ENCODE results near the gene TSHZ1. TPM values are rescaled to one million over a fixed set of nuclear protein-coding genes. Genes with fewer than 3 reads are reported as not detected.

The TSHZ1 gene, protein sequence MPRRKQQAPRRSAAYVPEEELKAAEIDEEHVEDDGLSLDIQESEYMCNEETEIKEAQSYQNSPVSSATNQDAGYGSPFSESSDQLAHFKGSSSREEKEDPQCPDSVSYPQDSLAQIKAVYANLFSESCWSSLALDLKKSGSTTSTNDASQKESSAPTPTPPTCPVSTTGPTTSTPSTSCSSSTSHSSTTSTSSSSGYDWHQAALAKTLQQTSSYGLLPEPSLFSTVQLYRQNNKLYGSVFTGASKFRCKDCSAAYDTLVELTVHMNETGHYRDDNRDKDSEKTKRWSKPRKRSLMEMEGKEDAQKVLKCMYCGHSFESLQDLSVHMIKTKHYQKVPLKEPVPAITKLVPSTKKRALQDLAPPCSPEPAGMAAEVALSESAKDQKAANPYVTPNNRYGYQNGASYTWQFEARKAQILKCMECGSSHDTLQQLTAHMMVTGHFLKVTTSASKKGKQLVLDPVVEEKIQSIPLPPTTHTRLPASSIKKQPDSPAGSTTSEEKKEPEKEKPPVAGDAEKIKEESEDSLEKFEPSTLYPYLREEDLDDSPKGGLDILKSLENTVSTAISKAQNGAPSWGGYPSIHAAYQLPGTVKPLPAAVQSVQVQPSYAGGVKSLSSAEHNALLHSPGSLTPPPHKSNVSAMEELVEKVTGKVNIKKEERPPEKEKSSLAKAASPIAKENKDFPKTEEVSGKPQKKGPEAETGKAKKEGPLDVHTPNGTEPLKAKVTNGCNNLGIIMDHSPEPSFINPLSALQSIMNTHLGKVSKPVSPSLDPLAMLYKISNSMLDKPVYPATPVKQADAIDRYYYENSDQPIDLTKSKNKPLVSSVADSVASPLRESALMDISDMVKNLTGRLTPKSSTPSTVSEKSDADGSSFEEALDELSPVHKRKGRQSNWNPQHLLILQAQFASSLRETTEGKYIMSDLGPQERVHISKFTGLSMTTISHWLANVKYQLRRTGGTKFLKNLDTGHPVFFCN (N-terminal part only)
- total RNA-seq (16.4 TPM), polyA plus RNA-seq (1 to 10 TPM; 1.1 to 2.4 (median 1.4) TPM)

- Mint-ChIP-seq H3K4me1 (peaks cover 42 to 71% (median 56%) of the 10 kb centered on the region in 4 donors), H3K36me3 (no peaks in the 10 kb centered on the region), H3K9me3 (peaks cover 0 to 1% (median 0%) of the 10 kb centered on the region in 7 donors), H3K27me3 (peaks cover 23% of the 10 kb centered on the region), H3K4me3 (peak within 1 kb of the TSS; percentile 97 to 99 (median 98)), H3K27ac (peak within 1 kb of the TSS; percentile 93 to 97 (median 96))
- peak within 1 kb of the TSS; percentile 97 for H3K4me3 ChIP-seq (ENCODE audit: low read depth, low read length)
- H3K27me3 ChIP-seq (ENCODE audit: control insufficient read depth, insufficient read depth, low read length), result no peaks in the 10 kb centered on the region
- ATAC-seq (ENCODE audit: low read depth in 2 of 2), result peak; percentile 60 to 64
- peak; percentile 59 to 92 (median 84) for DNase-seq
- no peaks in the 10 kb centered on the region for H3K36me3 ChIP-seq (ENCODE audit: control insufficient read depth, insufficient read depth, low read length)
- H3K4me1 ChIP-seq (ENCODE audit: control insufficient read depth, insufficient read depth, low read length, poor library complexity, severe bottlenecking), result peaks cover 55% of the 10 kb centered on the region
- H3K9me3 ChIP-seq (ENCODE audit: control insufficient read depth in 2 of 2, low read length in 2 of 2), result no peaks in the 10 kb centered on the region
- peak within 1 kb of the TSS; percentile 78 for H3K27ac ChIP-seq (ENCODE audit: insufficient read depth, low read length, poor library complexity, severe bottlenecking)
Measured at GRCh38 chr18:75210274-75211001, at the start of gene TSHZ1. Gene TSHZ1 (plus strand): TSS chr18:75210797. CDS start chr18:75211877, 1,080 bp downstream.

DNA sequence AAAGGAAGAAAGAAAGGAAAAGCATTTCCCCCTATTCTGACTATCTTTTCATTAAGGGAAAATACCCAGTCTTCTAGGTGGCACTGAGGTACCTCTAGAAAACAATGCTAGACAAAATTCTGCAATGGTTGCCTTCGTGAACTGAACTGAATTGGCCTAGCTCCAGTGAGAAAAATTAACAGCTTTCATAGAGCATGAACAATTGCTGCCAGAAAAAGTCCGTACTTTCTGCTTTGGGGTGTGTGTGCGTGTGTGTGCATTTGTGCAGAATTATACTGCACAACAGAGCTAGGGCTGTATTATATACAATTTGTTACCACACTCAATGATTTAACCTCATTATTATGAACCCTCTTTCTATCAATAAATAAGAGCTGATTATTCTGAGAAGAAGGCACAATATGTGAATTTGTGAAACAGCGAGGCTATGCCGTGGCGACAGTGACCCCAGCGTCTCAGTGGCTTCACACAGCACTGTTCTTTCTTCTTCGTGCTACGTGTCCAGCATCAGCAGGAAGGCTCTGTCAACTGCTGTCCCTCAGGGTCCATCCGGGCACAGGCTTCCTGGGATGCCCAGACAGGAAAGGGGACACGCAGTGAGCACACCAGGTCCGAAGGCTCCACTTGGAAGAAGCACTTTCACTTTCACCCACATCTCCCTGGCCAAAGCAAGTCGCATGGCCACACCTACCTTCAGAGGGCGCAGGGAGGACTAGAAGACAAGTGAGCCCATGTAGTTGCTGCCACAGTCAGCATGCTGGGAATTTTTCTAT, 49.2 kb upstream of the TSHZ1 start:
- Histone ChIP-seq H3K27me3 (ENCODE audit: control insufficient read depth, insufficient read depth, low read length) (no peaks in the 10 kb centered on the region), H3K9me3 (ENCODE audit: control insufficient read depth in 2 of 2, low read length in 2 of 2) (no peaks in the 10 kb centered on the region), H3K36me3 (ENCODE audit: control insufficient read depth, insufficient read depth, low read length) (no peaks in the 10 kb centered on the region), H3K4me3 (ENCODE audit: low read depth, low read length) (peak overlapping the region; percentile 73), H3K27ac (ENCODE audit: insufficient read depth, low read length, poor library complexity, severe bottlenecking) (no peak overlapping the region), H3K4me1 (ENCODE audit: control insufficient read depth, insufficient read depth, low read length, poor library complexity, severe bottlenecking) (peaks cover 8% of the 10 kb centered on the region)
- Mint-ChIP-seq H3K27me3 (peaks cover 18% of the 10 kb centered on the region), H3K27ac (peak overlapping the region in 2 of 3 donors; percentile 43 to 89), H3K4me3 (peak overlapping the region; percentile 80 to 86 (median 84)), H3K9me3 (peaks cover 0 to 1% (median 0%) of the 10 kb centered on the region in 7 donors), H3K36me3 (no peaks in the 10 kb centered on the region), H3K4me1 (peaks cover 0 to 13% (median 8%) of the 10 kb centered on the region in 4 donors)
- DNase-seq (peak in 2 of 3 donors; percentile 13 to 27), ATAC-seq (ENCODE audit: low read depth in 2 of 2) (peak in 1 of 2 donors; percentile 51)

- no peak overlapping the region for H3K4me3 ChIP-seq (ENCODE audit: low read depth, low read length)
- H3K27ac ChIP-seq (ENCODE audit: insufficient read depth, low read length, poor library complexity, severe bottlenecking), result no peak overlapping the region
- Mint-ChIP-seq H3K27ac (no peak overlapping the region), H3K9me3 (peaks cover 0 to 1% (median 0%) of the 10 kb centered on the region in 7 donors), H3K27me3 (peaks cover 18% of the 10 kb centered on the region), H3K4me3 (peak overlapping the region in 3 of 4 donors; percentile 21 to 40 (median 39)), H3K36me3 (no peaks in the 10 kb centered on the region), H3K4me1 (peaks cover 0 to 13% (median 8%) of the 10 kb centered on the region in 4 donors)
- DNase-seq (no peak), ATAC-seq (ENCODE audit: low read depth in 2 of 2) (no peak)
- H3K9me3 ChIP-seq (ENCODE audit: control insufficient read depth in 2 of 2, low read length in 2 of 2), result no peaks in the 10 kb centered on the region
- H3K27me3 ChIP-seq (ENCODE audit: control insufficient read depth, insufficient read depth, low read length), result no peaks in the 10 kb centered on the region
- no peaks in the 10 kb centered on the region for H3K36me3 ChIP-seq (ENCODE audit: control insufficient read depth, insufficient read depth, low read length)
- H3K4me1 ChIP-seq (ENCODE audit: control insufficient read depth, insufficient read depth, low read length, poor library complexity, severe bottlenecking), result peaks cover 8% of the 10 kb centered on the region
Measured at GRCh38 chr18:75162467-75162866, 48.1 kb upstream of the TSHZ1 start.

- Mint-ChIP-seq H3K27ac (no peak overlapping the region), H3K27me3 (peaks cover 18% of the 10 kb centered on the region), H3K9me3 (peaks cover 0 to 1% (median 0%) of the 10 kb centered on the region in 7 donors), H3K36me3 (no peaks in the 10 kb centered on the region), H3K4me1 (peaks cover 0 to 13% (median 8%) of the 10 kb centered on the region in 4 donors), H3K4me3 (no peak overlapping the region)
- ATAC-seq (ENCODE audit: low read depth in 2 of 2) (no peak), DNase-seq (no peak)
- no peak overlapping the region for H3K4me3 ChIP-seq (ENCODE audit: low read depth, low read length)
- H3K36me3 ChIP-seq (ENCODE audit: control insufficient read depth, insufficient read depth, low read length), result no peaks in the 10 kb centered on the region
- H3K9me3 ChIP-seq (ENCODE audit: control insufficient read depth in 2 of 2, low read length in 2 of 2), result no peaks in the 10 kb centered on the region
- H3K4me1 ChIP-seq (ENCODE audit: control insufficient read depth, insufficient read depth, low read length, poor library complexity, severe bottlenecking), result peaks cover 8% of the 10 kb centered on the region
- no peak overlapping the region for H3K27ac ChIP-seq (ENCODE audit: insufficient read depth, low read length, poor library complexity, severe bottlenecking)
- H3K27me3 ChIP-seq (ENCODE audit: control insufficient read depth, insufficient read depth, low read length), result no peaks in the 10 kb centered on the region
Measured at GRCh38 chr18:75162978-75163377, 47.6 kb upstream of the TSHZ1 start.

GRCh38 chr18:75163736-75164135, 46.9 kb upstream of the TSHZ1 start:
- H3K4me3 Mint-ChIP-seq, result no peak overlapping the region
- Histone ChIP-seq H3K36me3 (ENCODE audit: control insufficient read depth, insufficient read depth, low read length) (no peaks in the 10 kb centered on the region), H3K4me3 (ENCODE audit: low read depth, low read length) (no peak overlapping the region), H3K4me1 (ENCODE audit: control insufficient read depth, insufficient read depth, low read length, poor library complexity, severe bottlenecking) (peaks cover 8% of the 10 kb centered on the region), H3K27me3 (ENCODE audit: control insufficient read depth, insufficient read depth, low read length) (no peaks in the 10 kb centered on the region), H3K27ac (ENCODE audit: insufficient read depth, low read length, poor library complexity, severe bottlenecking) (no peak overlapping the region), H3K9me3 (ENCODE audit: control insufficient read depth in 2 of 2, low read length in 2 of 2) (no peaks in the 10 kb centered on the region)
- no peaks in the 10 kb centered on the region for H3K9me3 Mint-ChIP-seq
- no peak for DNase-seq
- no peak overlapping the region for H3K27ac Mint-ChIP-seq
- peaks cover 0 to 13% (median 8%) of the 10 kb centered on the region in 4 donors for H3K4me1 Mint-ChIP-seq
- peaks cover 18% of the 10 kb centered on the region for H3K27me3 Mint-ChIP-seq
- H3K36me3 Mint-ChIP-seq, result no peaks in the 10 kb centered on the region
- ATAC-seq (ENCODE audit: low read depth in 2 of 2), result no peak

DNA sequence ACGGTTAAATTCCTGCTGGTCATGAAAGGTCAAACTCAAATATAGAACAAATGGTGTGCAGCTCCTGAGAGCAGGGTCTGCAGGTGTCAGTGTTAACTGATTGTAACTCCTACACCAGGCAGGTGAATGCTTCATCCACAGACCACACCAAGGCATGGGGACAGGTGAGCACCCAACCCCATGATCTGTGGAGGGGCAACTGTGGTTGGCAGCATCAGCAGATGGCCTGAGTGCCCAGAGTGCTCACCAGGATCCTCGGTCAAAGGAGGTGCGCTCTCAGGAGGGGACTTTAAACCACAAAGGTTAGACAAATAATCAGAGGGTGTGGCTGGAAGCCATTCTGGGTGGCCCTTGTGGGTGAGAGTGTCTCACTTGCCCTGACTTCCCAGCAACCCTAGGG, 46.1 kb upstream of the TSHZ1 start:
- Mint-ChIP-seq H3K27ac (no peak overlapping the region), H3K4me3 (no peak overlapping the region), H3K36me3 (no peaks in the 10 kb centered on the region), H3K4me1 (peaks cover 0 to 13% (median 8%) of the 10 kb centered on the region in 4 donors), H3K9me3 (no peaks in the 10 kb centered on the region), H3K27me3 (peaks cover 18% of the 10 kb centered on the region)
- H3K27ac ChIP-seq (ENCODE audit: insufficient read depth, low read length, poor library complexity, severe bottlenecking), result no peak overlapping the region
- no peaks in the 10 kb centered on the region for H3K36me3 ChIP-seq (ENCODE audit: control insufficient read depth, insufficient read depth, low read length)
- DNase-seq, result no peak
- H3K4me1 ChIP-seq (ENCODE audit: control insufficient read depth, insufficient read depth, low read length, poor library complexity, severe bottlenecking), result peaks cover 8% of the 10 kb centered on the region
- H3K9me3 ChIP-seq (ENCODE audit: control insufficient read depth in 2 of 2, low read length in 2 of 2), result no peaks in the 10 kb centered on the region
- no peaks in the 10 kb centered on the region for H3K27me3 ChIP-seq (ENCODE audit: control insufficient read depth, insufficient read depth, low read length)
- ATAC-seq (ENCODE audit: low read depth in 2 of 2), result no peak
- no peak overlapping the region for H3K4me3 ChIP-seq (ENCODE audit: low read depth, low read length)

Data from CD4-positive, CD25-positive, alpha-beta regulatory T cell (primary cell).